ENCODE data around the gene RNF227.
A peak's percentile ranks its signal among the peaks of the same experiment; 100 is the strongest.
"Not testable (repeated sequence)": the region's sequence is repeated elsewhere in the genome, so short reads cannot be mapped to it uniquely, and the experiment has no call there.

Gene RNF227

GRCh38 chr17:7887482-7888183, 28.5 kb downstream of the RNF227 start:
- DNase-seq: peak; percentile 86 to 95

GRCh38 chr17:7887038-7887481, 29.0 kb downstream of the RNF227 start:
- DNase-seq: no peak

GRCh38 chr17:7886227-7887037, 29.7 kb downstream of the RNF227 start:
- peak in 1 of 2 experiments; percentile 51 for DNase-seq

GRCh38 chr17:7885367-7886226, 30.5 kb downstream of the RNF227 start:
- peak in 1 of 2 experiments; percentile 48 for DNase-seq

- DNase-seq: no peak
Measured at GRCh38 chr17:7884581-7885366, 31.3 kb downstream of the RNF227 start.

GRCh38 chr17:7883781-7884386, 32.2 kb downstream of the RNF227 start:
- DNase-seq: peak in 1 of 2 experiments; percentile 27

- DNase-seq: peak in 1 of 2 experiments; percentile 22
Measured at GRCh38 chr17:7882629-7883028, 33.5 kb downstream of the RNF227 start.

- DNase-seq: peak; percentile 85 to 89
Measured at GRCh38 chr17:7882068-7882467, 34.0 kb downstream of the RNF227 start.

- DNase-seq: no peak
Measured at GRCh38 chr17:7881276-7882054, 34.6 kb downstream of the RNF227 start.

- DNase-seq: no peak
Measured at GRCh38 chr17:7880076-7880868, 35.8 kb downstream of the RNF227 start.

- DNase-seq: no peak
Measured at GRCh38 chr17:7878234-7878633, 37.9 kb downstream of the RNF227 start.

GRCh38 chr17:7875804-7876370, 40.2 kb downstream of the RNF227 start:
- DNase-seq: no peak

- no peak for DNase-seq
Measured at GRCh38 chr17:7873051-7873450, 43.0 kb downstream of the RNF227 start.

GRCh38 chr17:7867881-7868329, 48.2 kb downstream of the RNF227 start:
- no peak for DNase-seq

GRCh38 chr17:7864995-7865650, 51.0 kb downstream of the RNF227 start:
- no peak for DNase-seq

- not testable (repeated sequence) for DNase-seq
Measured at GRCh38 chr17:7864384-7864783, 51.7 kb downstream of the RNF227 start.
